H1 (cell line): ENCODE data around the gene SIK3. TPM values are rescaled to one million over a fixed set of nuclear protein-coding genes. Genes with fewer than 3 reads are reported as not detected.

Experiments used
- CTCF ChIA-PET: fragments of 300-600 bp; sonication (Branson Sonifier 250); formaldehyde crosslinking; loops from one replicate; lab custom pipeline; 2021; ENCODE audit not compliant: partially characterized antibody; lab: Charles Lee
- POLR2A ChIA-PET: fragments of 300-600 bp; sonication (Branson Sonifier 250); formaldehyde crosslinking; loops from one replicate; lab custom pipeline; 2021; ENCODE audit warnings: inconsistent platforms; ENCODE audit not compliant: partially characterized antibody; lab: Charles Lee
- DNase-seq, 2 experiments: peaks; one replicate each; pipeline versions ENCODE4 v3.0.0 to v3.0.0-alpha.2; 2010 to 2022; ENCODE audit warnings: low spot score in 2 of 2, low read depth in 1 of 2, mixed read lengths in 1 of 2
- FAIRE-seq: peaks from 2 replicates; lab custom pipeline; 2011; peaks lifted over from hg19 to GRCh38; lab: Jason Lieb, UNC
- H2AFZ ChIP-seq: 2 replicates; pipeline ENCODE4 v1.8.1; 2012; ENCODE audit warnings: low read length, inconsistent platforms
- H2AK5ac ChIP-seq: 2 replicates; pipeline ENCODE4 v1.6.1; 2013; ENCODE audit warnings: low read depth, low read length
- H2BK120ac ChIP-seq: replicated peaks from 2 replicates; pipeline ENCODE3; 2013; ENCODE audit warnings: low read depth, low read length, inconsistent platforms
- H2BK12ac ChIP-seq: 2 replicates; pipeline ENCODE4 v1.6.1; 2013; ENCODE audit warnings: low read depth, low read length
- H2BK15ac ChIP-seq: 2 replicates; pipeline ENCODE4 v1.6.1; 2013; ENCODE audit warnings: low read length
- H2BK20ac ChIP-seq: 2 replicates; pipeline ENCODE4 v1.6.1; 2013; ENCODE audit warnings: low read length
- H2BK5ac ChIP-seq: 2 replicates; pipeline ENCODE4 v1.6.1; 2013; ENCODE audit warnings: low read depth, low read length
- H3K14ac ChIP-seq: 2 replicates; pipeline ENCODE4 v1.6.1; 2013; ENCODE audit warnings: inconsistent platforms; ENCODE audit not compliant: insufficient read length
- H3K18ac ChIP-seq: 2 replicates; pipeline ENCODE4 v1.6.1; 2013; ENCODE audit warnings: low read length; ENCODE audit errors: extremely low read depth
- H3K23ac ChIP-seq: 2 replicates; pipeline ENCODE4 v1.6.1; 2013; ENCODE audit warnings: inconsistent platforms; ENCODE audit not compliant: insufficient read length
- H3K23me2 ChIP-seq: 2 replicates; pipeline ENCODE4 v1.6.1; 2013; ENCODE audit warnings: low read depth, low read length
- H3K27ac ChIP-seq: 2 replicates; pipeline ENCODE4 v1.6.1; 2011; ENCODE audit warnings: low read depth, low read length, inconsistent platforms
- H3K27me3 ChIP-seq, 4 experiments: replicated peaks in 1 of 4; 1 replicate in 1 of 4; 2 replicates in 3 of 4; pipeline versions ENCODE4 v1.6.1 to v1.8.1; 2011 to 2013; ENCODE audit warnings: low read length in 3 of 4, mild to moderate bottlenecking in 3 of 4, inconsistent platforms in 2 of 4, mixed read lengths in 2 of 4, moderate library complexity in 1 of 4; ENCODE audit not compliant: control insufficient read depth in 3 of 4, insufficient read depth in 3 of 4; ENCODE audit errors: extremely low read depth in 1 of 4
- H3K36me3 ChIP-seq, 4 experiments: 2 replicates each; pipeline versions ENCODE4 v1.6.1 to v1.8.1; 2011 to 2013; ENCODE audit warnings: mild to moderate bottlenecking in 4 of 4, low read length in 3 of 4, moderate library complexity in 2 of 4, control low read depth in 1 of 4, inconsistent platforms in 1 of 4; ENCODE audit not compliant: insufficient read depth in 4 of 4, control insufficient read depth in 2 of 4
- H3K4ac ChIP-seq: replicated peaks from 2 replicates; pipeline ENCODE3; 2013; ENCODE audit warnings: low read length, low read depth, mixed read lengths, inconsistent platforms; ENCODE audit not compliant: insufficient read length
- H3K4me1 ChIP-seq, 4 experiments: replicated peaks in 1 of 4; 1 replicate in 1 of 4; 2 replicates in 3 of 4; pipeline versions ENCODE4 v1.6.1 to v1.8.1; 2011 to 2013; ENCODE audit warnings: low read length in 3 of 4, inconsistent platforms in 2 of 4, mixed read lengths in 1 of 4; ENCODE audit not compliant: insufficient read depth in 4 of 4, control insufficient read depth in 3 of 4
- H3K4me2 ChIP-seq, 2 experiments: 2 replicates each; pipeline versions ENCODE4 v1.6.1 to v1.8.1; 2011 to 2013; ENCODE audit warnings: low read depth in 2 of 2, low read length in 2 of 2, control low read depth in 1 of 2, inconsistent platforms in 1 of 2, mild to moderate bottlenecking in 1 of 2; ENCODE audit not compliant: insufficient read depth in 1 of 2
- H3K4me3 ChIP-seq, 4 experiments: fragments of 200-600, 300-600 bp in 1 of 4; sonication (generic), shearing (Covaris generic), sonication (Bioruptor Twin) in 1 of 4; 2 replicates each; pipeline versions ENCODE4 v1.5.1 to v1.8.1; 2011 to 2016; ENCODE audit warnings: low read length in 4 of 4, low read depth in 3 of 4, control low read depth in 2 of 4, inconsistent platforms in 2 of 4, mild to moderate bottlenecking in 2 of 4, mixed read lengths in 1 of 4, moderate library complexity in 1 of 4; ENCODE audit not compliant: insufficient read depth in 2 of 4; ENCODE audit errors: extremely low read depth in 1 of 4
- H3K56ac ChIP-seq: replicated peaks from 2 replicates; pipeline ENCODE3; 2013; ENCODE audit warnings: low read depth, mild to moderate bottlenecking, mixed read lengths, low read length, inconsistent platforms; ENCODE audit not compliant: insufficient read length
- H3K79me1 ChIP-seq: 2 replicates; pipeline ENCODE4 v1.6.1; 2013; ENCODE audit warnings: low read depth, low read length, control low read depth
- H3K79me2 ChIP-seq, 2 experiments: 2 replicates each; pipeline versions ENCODE4 v1.6.1 to v1.8.1; 2012 to 2013; ENCODE audit warnings: low read length in 2 of 2, mild to moderate bottlenecking in 2 of 2, inconsistent platforms in 1 of 2; ENCODE audit not compliant: insufficient read depth in 2 of 2, control insufficient read depth in 1 of 2
- H3K9ac ChIP-seq, 4 experiments: replicated peaks in 1 of 4; 1 replicate in 1 of 4; 2 replicates in 3 of 4; pipeline versions ENCODE4 v1.6.1 to v1.8.1; 2011 to 2013; ENCODE audit warnings: low read depth in 3 of 4, low read length in 3 of 4, control low read depth in 2 of 4, mild to moderate bottlenecking in 2 of 4, moderate library complexity in 2 of 4, inconsistent platforms in 1 of 4; ENCODE audit errors: extremely low read depth in 1 of 4
- H3K9me3 ChIP-seq, 2 experiments: 2 replicates each; pipeline versions ENCODE4 v1.6.1 to v1.8.1; 2012 to 2013; ENCODE audit warnings: mild to moderate bottlenecking in 2 of 2, moderate library complexity in 2 of 2, control low read depth in 1 of 2, inconsistent platforms in 1 of 2, low read depth in 1 of 2, low read length in 1 of 2, mixed read lengths in 1 of 2; ENCODE audit not compliant: insufficient read depth in 2 of 2
- H4K20me1 ChIP-seq, 2 experiments: replicated peaks in 1 of 2; 2 replicates each; pipeline versions ENCODE3 to v1.8.1; 2011 to 2013; ENCODE audit warnings: inconsistent platforms in 2 of 2, low read length in 2 of 2, mild to moderate bottlenecking in 1 of 2; ENCODE audit not compliant: insufficient read depth in 2 of 2, control insufficient read depth in 1 of 2
- H4K5ac ChIP-seq: 2 replicates; pipeline ENCODE4 v1.6.1; 2013; ENCODE audit warnings: low read length, low read depth, mixed read lengths, inconsistent platforms; ENCODE audit not compliant: insufficient read length
- H4K8ac ChIP-seq: 2 replicates; pipeline ENCODE4 v1.8.0; 2013; ENCODE audit warnings: mild to moderate bottlenecking, moderate library complexity, low read length, inconsistent platforms; ENCODE audit not compliant: insufficient read depth; ENCODE audit errors: extremely low read depth
- H4K91ac ChIP-seq: replicated peaks from 2 replicates; pipeline ENCODE3; 2013; ENCODE audit warnings: low read length, mixed read lengths, inconsistent platforms; ENCODE audit not compliant: insufficient read length
- ASH2L ChIP-seq: fragments of 200-600, 300-600 bp; sonication (generic); IDR thresholded peaks from one replicate; pipeline ENCODE4 v1.7.1; 2017; ENCODE audit warnings: low read length
- BCL11A ChIP-seq, 2 experiments: IDR thresholded peaks; one replicate each; pipeline ENCODE4 v1.6.1; 2011; ENCODE audit warnings: low read depth in 2 of 2, low read length in 2 of 2, mild to moderate bottlenecking in 2 of 2
- CHD2 ChIP-seq: IDR thresholded peaks from 2 replicates; pipeline ENCODE4 v1.6.1; 2012; ENCODE audit warnings: low read length, improper control_type of control experiment
- JUND ChIP-seq: IDR thresholded peaks from 2 replicates; pipeline ENCODE4 v1.6.1; 2011; ENCODE audit warnings: mild to moderate bottlenecking, improper control_type of control experiment, low read length
- KDM1A ChIP-seq: fragments of 200-600, 300-600 bp; sonication (generic); IDR thresholded peaks from 2 replicates; pipeline ENCODE4 v1.7.1; 2016; ENCODE audit warnings: mild to moderate bottlenecking, low read length, borderline replicate concordance
- KDM4A ChIP-seq: IDR thresholded peaks from one replicate; pipeline ENCODE4 v1.7.1; 2012; ENCODE audit warnings: low read depth, mild to moderate bottlenecking, moderate library complexity, low read length, inconsistent platforms; ENCODE audit not compliant: severe bottlenecking
- RAD21 ChIP-seq, 2 experiments: IDR thresholded peaks in 1 of 2; conservative IDR thresholded peaks in 1 of 2; 2 replicates each; pipeline ENCODE4 v1.6.1; 2011; ENCODE audit warnings: low read depth in 2 of 2, low read length in 2 of 2, improper control_type of control experiment in 1 of 2, inconsistent platforms in 1 of 2, mild to moderate bottlenecking in 1 of 2, moderate library complexity in 1 of 2
- RXRA ChIP-seq: IDR thresholded peaks from 2 replicates; pipeline ENCODE4 v1.6.1; 2011; ENCODE audit warnings: low read depth, mild to moderate bottlenecking, low read length, moderate library complexity; ENCODE audit not compliant: insufficient read depth
- SP4 ChIP-seq: IDR thresholded peaks from 2 replicates; pipeline ENCODE4 v1.6.1; 2012; ENCODE audit warnings: low read length, inconsistent platforms
- SRF ChIP-seq: IDR thresholded peaks from 2 replicates; pipeline ENCODE4 v1.6.1; 2011; ENCODE audit warnings: mild to moderate bottlenecking, low read depth, low read length, moderate library complexity
- TAF1 ChIP-seq: IDR thresholded peaks from 2 replicates; pipeline ENCODE4 v1.6.1; 2011; ENCODE audit warnings: mild to moderate bottlenecking, low read depth, low read length
- TAF7 ChIP-seq: optimal IDR thresholded peaks from 2 replicates; pipeline ENCODE3; 2011; ENCODE audit warnings: low read depth, mild to moderate bottlenecking, inconsistent platforms, low read length, moderate library complexity, borderline replicate concordance
- TEAD4 ChIP-seq: IDR thresholded peaks from 2 replicates; pipeline ENCODE4 v1.6.1; 2012; ENCODE audit warnings: low read depth, low read length, inconsistent platforms, mixed read lengths
- WGBS, 2 experiments: shearing (Covaris generic) in 1 of 2; methylation state at CpG; one replicate each; pipeline versions ENCODE4 v1.1.6 to v1.1.7; 2013 to 2015; ENCODE audit warnings: low lambda C conversion rate in 2 of 2, mixed read lengths in 2 of 2, inconsistent platforms in 1 of 2, low coverage in 1 of 2, missing lambda C conversion rate in 1 of 2; ENCODE audit not compliant: insufficient replicate concordance in 2 of 2, insufficient coverage in 1 of 2, insufficient read length in 1 of 2; ENCODE audit errors: extremely low coverage in 1 of 2, missing lambda C conversion rate in 1 of 2; 5-methylcytosine and 5-hydroxymethylcytosine counted together
- polyA plus RNA-seq, 7 experiments: library from polyadenylated mRNA; depleted of rRNA in 3 of 7; stranded (reverse) in 5 of 7; unstranded in 2 of 7; fragments of >200 nt in 5 of 7; fragments of 200-250 nt in 2 of 7; gene quantifications; 1 replicate in 5 of 7; 2 replicates in 1 of 7; 4 replicates in 1 of 7; pipeline versions ENCODE4 v1.2.1 to v1.2.3, GENCODE V29; 2011 to 2013; ENCODE audit warnings: missing spikeins in 2 of 7, mixed read lengths in 2 of 7
- total RNA-seq: library from RNA; stranded (reverse); fragmentation: NEBNext Ultra II Directional; extraction: Animal tissue kit (Norgen Biotek cat#: 25700); gene quantifications from 2 replicates; pipeline ENCODE4 v1.2.1, GENCODE V29; 2021
- TF ChIP-seq, protein P1 (sequence below): IDR thresholded peaks from 2 replicates; pipeline ENCODE4 v1.6.1; 2012; ENCODE audit warnings: inconsistent platforms

SIK3 gene
- total and polyA plus RNA-seq, 2 of the 8 experiments (the other 6 are each of a cell fraction or from before 2014, with no cell fraction given) = 19.9 to 32.1 TPM

DNA sequence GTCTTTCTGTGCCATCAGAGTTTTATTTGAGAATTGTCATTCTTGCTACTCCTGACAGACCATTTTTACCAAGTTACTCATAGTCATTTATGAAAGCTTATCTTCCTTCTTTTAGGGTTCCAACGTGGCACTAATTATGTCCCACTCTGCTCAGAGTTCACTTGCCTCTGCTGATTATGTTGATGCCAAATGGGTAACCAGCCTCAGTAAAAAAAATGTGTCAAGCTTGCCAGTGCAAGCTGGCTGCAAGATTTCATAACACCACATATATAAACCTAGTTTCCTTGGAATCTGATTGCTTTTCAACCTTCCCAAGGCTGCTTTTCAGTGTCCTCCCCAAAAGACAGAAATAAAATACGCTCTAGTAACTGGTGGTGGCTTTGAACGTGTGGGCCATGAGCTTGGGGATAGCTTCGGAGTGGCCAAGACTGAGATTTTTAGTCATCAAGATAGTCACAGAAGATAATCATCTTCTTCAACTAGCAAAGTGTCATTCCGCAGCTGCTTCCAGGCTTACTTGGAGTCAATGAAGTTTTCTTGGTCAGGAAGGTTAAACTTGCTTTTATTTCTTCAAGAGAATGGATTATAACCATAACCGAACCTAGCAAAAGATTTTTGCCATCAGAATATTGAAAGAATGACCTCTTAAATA lies 231.3 kb downstream of the SIK3 start:
- Histone ChIP-seq H2BK15ac (no peak overlapping the region), H3K79me1 (no peaks in the 10 kb centered on the region), H3K23ac (no peak overlapping the region), H3K79me2 (no peaks in the 10 kb centered on the region), H2BK20ac (no peak overlapping the region), H2BK5ac (no peak overlapping the region), H3K23me2 (no peaks in the 10 kb centered on the region), H4K8ac (no peak overlapping the region), H3K9me3 (no peaks in the 10 kb centered on the region), H3K4me1 (no peaks in the 10 kb centered on the region), H3K18ac (no peak overlapping the region), H3K9ac (no peak overlapping the region), H3K27ac (no peak overlapping the region), H2BK12ac (no peak overlapping the region), H3K4me2 (no peak overlapping the region), H2AK5ac (no peak overlapping the region), H4K20me1 (no peaks in the 10 kb centered on the region), H4K5ac (no peak overlapping the region), H4K91ac (no peak overlapping the region), H3K14ac (no peak overlapping the region), H2BK120ac (no peak overlapping the region), H3K36me3 (peaks cover 0 to 49% (median 35%) of the 10 kb centered on the region in 4 experiments; a peak in 7 of 8 replicates), H3K56ac (no peak overlapping the region), H3K4me3 (no peak overlapping the region), H3K4ac (no peak overlapping the region), H2AFZ (no peak overlapping the region), H3K27me3 (no peaks in the 10 kb centered on the region)
- FAIRE-seq (no peak), DNase-seq (no peak)
- ChIA-PET CTCF (interaction anchor here (0.5 to 6.2 kb wide), 6 partner anchors 10 to 1473 kb away, joined by 3 to 37 read pairs (median 4); no protein-coding TSS in a partner anchor), POLR2A (no interaction called here)
- WGBS, 2 experiments = 84% methylated on average over 6 of the region's 6 CpGs; no CpG with 5 or more reads in 1 of the 2 experiments
- no peak for TF ChIP-seq TAF7
- no peak for TF ChIP-seq CHD2
- no peak for TF ChIP-seq SP4
- no peak for TF ChIP-seq TEAD4
- no peak for TF ChIP-seq TAF1
- no peak for TF ChIP-seq ASH2L
- no peak for TF ChIP-seq RAD21 (IDR thresholded peaks at IDR 0.05 in 1 of 2, conservative IDR thresholded peaks at IDR 0.05 in 1 of 2; ENCODE audit: low read depth in 2 of 2, low read length in 2 of 2)
- no peak for TF ChIP-seq BCL11A (IDR thresholded peaks at IDR 0.05; ENCODE audit: low read depth in 2 of 2, low read length in 2 of 2)
- no peak for TF ChIP-seq JUND
- TF ChIP-seq, protein P1, sequence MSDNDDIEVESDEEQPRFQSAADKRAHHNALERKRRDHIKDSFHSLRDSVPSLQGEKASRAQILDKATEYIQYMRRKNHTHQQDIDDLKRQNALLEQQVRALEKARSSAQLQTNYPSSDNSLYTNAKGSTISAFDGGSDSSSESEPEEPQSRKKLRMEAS = no peak
- TF ChIP-seq KDM4A = no peak
- no peak for TF ChIP-seq KDM1A
- no peak for TF ChIP-seq RXRA
- no peak for TF ChIP-seq SRF
